IMR-90 (cell line): ENCODE measurements around the gene PLXNA1. TPM values are rescaled to one million over a fixed set of nuclear protein-coding genes. Genes with fewer than 3 reads are reported as not detected.

Experiments
- ATAC-seq: fragments of 200-7000 bp; cut with Tn5 transposase; 2 replicates; pipeline ENCODE4 v1.9.1; 2020; ENCODE audit warnings: low read depth, mild to moderate bottlenecking, moderate library complexity
- BruUV-seq: library from RNA; stranded (reverse); fragments of 400-500 nt; replicated peaks from 2 replicates; lab custom pipeline; 2021; lab: Mats Ljungman, UMichigan
- CTCF ChIA-PET: fragments of 300-600 bp; formaldehyde crosslinking; extraction: SDS; loops from one replicate; lab custom pipeline; 2021; ENCODE audit warnings: antibody characterized with exemption; lab: Yijun Ruan, JAX
- POLR2A ChIA-PET: fragments of 300-600 bp; sonication (Branson Sonifier 250); formaldehyde crosslinking; loops from one replicate; lab custom pipeline; 2022; ENCODE audit warnings: antibody characterized with exemption; ENCODE audit not compliant: unreplicated experiment; lab: Charles Lee
- DNase-seq: peaks from one replicate; pipeline ENCODE4 v3.0.0; 2013
- H2AFZ ChIP-seq: replicated peaks from 2 replicates; pipeline ENCODE3; 2013; ENCODE audit warnings: low read length, mild to moderate bottlenecking; ENCODE audit not compliant: poor library complexity
- H2AK5ac ChIP-seq: 2 replicates; pipeline ENCODE4 v1.6.1; 2013; ENCODE audit warnings: low read depth, low read length, inconsistent platforms
- H2AK9ac ChIP-seq: replicated peaks from 2 replicates; pipeline ENCODE3; 2013; ENCODE audit warnings: mild to moderate bottlenecking, low read depth, low read length, moderate library complexity; ENCODE audit not compliant: poor library complexity
- H2BK120ac ChIP-seq: 2 replicates; pipeline ENCODE4 v1.6.1; 2013; ENCODE audit warnings: low read depth, low read length, inconsistent platforms
- H2BK15ac ChIP-seq: 3 replicates; pipeline ENCODE4 v1.6.1; 2013; ENCODE audit warnings: low read depth, low read length, inconsistent platforms
- H2BK20ac ChIP-seq: 2 replicates; pipeline ENCODE4 v1.6.1; 2013; ENCODE audit warnings: low read depth, mild to moderate bottlenecking, inconsistent platforms, low read length, moderate library complexity
- H2BK5ac ChIP-seq: 2 replicates; pipeline ENCODE4 v1.6.1; 2013; ENCODE audit warnings: mild to moderate bottlenecking, low read depth, low read length, inconsistent platforms; ENCODE audit not compliant: poor library complexity, severe bottlenecking
- H3K14ac ChIP-seq: replicated peaks from 2 replicates; pipeline ENCODE4 v1.6.1; 2013; ENCODE audit warnings: low read depth, low read length, inconsistent platforms
- H3K18ac ChIP-seq: 2 replicates; pipeline ENCODE4 v1.6.1; 2013; ENCODE audit warnings: low read depth, low read length, control low read depth
- H3K23ac ChIP-seq: 2 replicates; pipeline ENCODE4 v1.6.1; 2013; ENCODE audit warnings: low read depth, low read length, inconsistent platforms
- H3K27ac ChIP-seq: 2 replicates; pipeline ENCODE4 v1.5.1; 2013; ENCODE audit warnings: mild to moderate bottlenecking, control low read depth, low read length; ENCODE audit not compliant: insufficient read depth
- H3K27me3 ChIP-seq: 2 replicates; pipeline ENCODE4 v1.6.1; 2013; ENCODE audit warnings: low read length; ENCODE audit not compliant: control insufficient read depth, insufficient read depth
- H3K36me3 ChIP-seq: 2 replicates; pipeline ENCODE4 v1.6.1; 2013; ENCODE audit warnings: low read length, mixed read lengths; ENCODE audit not compliant: control insufficient read depth, insufficient read depth
- H3K4ac ChIP-seq: 2 replicates; pipeline ENCODE4 v1.6.1; 2013; ENCODE audit warnings: low read depth, low read length, inconsistent platforms
- H3K4me1 ChIP-seq: 2 replicates; pipeline ENCODE4 v1.6.1; 2013; ENCODE audit warnings: low read length, mixed read lengths; ENCODE audit not compliant: control insufficient read depth, insufficient read depth
- H3K4me2 ChIP-seq: 2 replicates; pipeline ENCODE4 v1.6.1; 2013; ENCODE audit warnings: low read depth, mild to moderate bottlenecking, control low read depth, low read length, moderate library complexity
- H3K4me3 ChIP-seq: 2 replicates; pipeline ENCODE4 v1.5.1; 2013; ENCODE audit warnings: low read depth, mild to moderate bottlenecking, control low read depth, low read length, moderate library complexity; ENCODE audit not compliant: insufficient read depth
- H3K56ac ChIP-seq: 2 replicates; pipeline ENCODE4 v1.6.1; 2013; ENCODE audit warnings: low read length, inconsistent platforms; ENCODE audit not compliant: insufficient read depth; ENCODE audit errors: extremely low read depth
- H3K79me1 ChIP-seq, 2 experiments: 2 replicates each; pipeline ENCODE4 v1.6.1; 2013; ENCODE audit warnings: low read length in 2 of 2, inconsistent platforms in 1 of 2, low read depth in 1 of 2
- H3K9ac ChIP-seq: 2 replicates; pipeline ENCODE4 v1.6.1; 2013; ENCODE audit warnings: low read depth, low read length, control low read depth
- H3K9me1 ChIP-seq: 2 replicates; pipeline ENCODE4 v1.6.1; 2013; ENCODE audit warnings: low read length, inconsistent platforms; ENCODE audit not compliant: insufficient read depth
- H3K9me3 ChIP-seq: 2 replicates; pipeline ENCODE4 v1.6.1; 2013; ENCODE audit warnings: low read length; ENCODE audit not compliant: control insufficient read depth, insufficient read depth
- H4K20me1 ChIP-seq: 2 replicates; pipeline ENCODE4 v1.6.1; 2013; ENCODE audit warnings: low read length, inconsistent platforms; ENCODE audit not compliant: insufficient read depth
- H4K5ac ChIP-seq: 2 replicates; pipeline ENCODE4 v1.6.1; 2013; ENCODE audit warnings: mild to moderate bottlenecking, low read depth, low read length, control low read depth
- H4K8ac ChIP-seq, 2 experiments: 2 replicates each; pipeline ENCODE4 v1.6.1; 2013; ENCODE audit warnings: low read depth in 2 of 2, low read length in 2 of 2, control low read depth in 1 of 2, inconsistent platforms in 1 of 2
- H4K91ac ChIP-seq: 2 replicates; pipeline ENCODE4 v1.6.1; 2013; ENCODE audit warnings: low read depth, low read length, inconsistent platforms; ENCODE audit not compliant: insufficient read depth
- CHD1 ChIP-seq: IDR thresholded peaks from 2 replicates; pipeline ENCODE4 v1.6.1; 2012; ENCODE audit warnings: low read depth, low read length, improper control_type of control experiment
- RFX5 ChIP-seq: IDR thresholded peaks from 2 replicates; pipeline ENCODE4 v1.8.0; 2012; ENCODE audit warnings: low read depth, mild to moderate bottlenecking, low read length, moderate library complexity
- WGBS, 2 experiments: methylation state at CpG; one replicate each; pipeline versions ENCODE4 v1.1.5 to v1.1.7; 2013; ENCODE audit warnings: missing lambda C conversion rate in 2 of 2; ENCODE audit not compliant: insufficient read length in 1 of 2; ENCODE audit errors: extremely low coverage in 2 of 2; 5-methylcytosine and 5-hydroxymethylcytosine counted together
- dilution Hi-C: fragments of 300-500 bp; cut with HindIII; formaldehyde crosslinking; loops from one replicate; pipeline ENCODE4 v1.14.3; 2018; ENCODE audit warnings: low sequenced_read_pairs; ENCODE audit not compliant: unreplicated experiment
- in situ Hi-C: fragments of 300-500 bp; cut with MboI; formaldehyde crosslinking; loops from 3 replicates; pipeline ENCODE4 v1.14.3; 2019; ENCODE audit warnings: low sequenced_read_pairs, inconsistent platforms, mixed read lengths
- intact Hi-C: fragments of 100-400 bp; cut with micrococcal nuclease; formaldehyde crosslinking; loops from 2 replicates; pipeline ENCODE4 v1.10.0; 2022
- polyA plus RNA-seq, 3 experiments: library from polyadenylated mRNA; depleted of rRNA; stranded (reverse); fragments of >200 nt; gene quantifications; 2 replicates each; pipeline ENCODE4 v1.2.3, GENCODE V29; 2012; ENCODE audit warnings: low replicate concordance in 1 of 3
- total RNA-seq: library from RNA; depleted of rRNA; stranded (reverse); fragments of >200 nt; gene quantifications from 2 replicates; pipeline ENCODE4 v1.2.3, GENCODE V29; 2012

The PLXNA1 gene
- total and polyA plus RNA-seq, 2 of the 4 experiments (the other 2 are of a cell fraction): 13.6 to 49.4 TPM

DNA sequence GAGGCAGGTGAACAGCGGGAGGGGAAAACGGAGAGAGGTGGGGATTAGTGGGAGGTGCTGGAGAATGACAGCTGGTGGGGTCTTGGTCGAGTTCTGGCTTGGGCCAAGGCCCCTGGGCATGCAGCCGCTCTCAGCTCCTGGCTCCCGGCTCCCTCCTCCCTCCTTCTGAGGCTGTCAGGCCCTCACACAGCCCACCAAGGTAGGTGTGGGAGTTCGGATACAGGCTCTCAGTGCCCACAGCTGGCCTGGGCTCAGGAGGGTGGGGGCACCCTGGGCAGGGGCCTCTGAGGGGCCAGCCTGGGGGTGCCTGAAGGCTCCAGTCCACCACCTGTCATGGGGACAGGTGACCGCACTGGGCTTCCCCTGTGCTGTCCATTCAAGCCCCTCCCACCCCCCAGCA, 39.9 kb downstream of the PLXNA1 start:
- Histone ChIP-seq H3K9me3 (no peaks in the 10 kb centered on the region), H2AFZ (no peak overlapping the region), H2AK9ac (no peak overlapping the region), H3K27me3 (no peaks in the 10 kb centered on the region), H3K9me1 (peaks cover 5% of the 10 kb centered on the region), H3K4me2 (no peak overlapping the region), H4K8ac (no peak overlapping the region), H2BK5ac (no peak overlapping the region), H4K5ac (no peak overlapping the region), H3K4me3 (no peak overlapping the region), H3K9ac (no peak overlapping the region), H2BK20ac (no peak overlapping the region), H4K91ac (no peak overlapping the region), H3K36me3 (peaks cover 73% of the 10 kb centered on the region), H3K56ac (no peak overlapping the region), H4K20me1 (peaks cover 9% of the 10 kb centered on the region; the same call in 1 of the 2 replicates), H3K4me1 (peaks cover 19% of the 10 kb centered on the region), H3K23ac (no peak overlapping the region), H3K14ac (no peak overlapping the region), H2BK120ac (no peak overlapping the region), H2BK15ac (no peak overlapping the region), H3K4ac (no peak overlapping the region), H2AK5ac (no peak overlapping the region), H3K79me1 (peaks cover 0 to 17% of the 10 kb centered on the region in 2 experiments; a peak in 1 of 4 replicates), H3K18ac (no peak overlapping the region), H3K27ac (no peak overlapping the region)
- in situ Hi-C loops (no loop called here), intact Hi-C loops (no loop called here), dilution Hi-C loops (no loop called here)
- no peak for DNase-seq
- TF ChIP-seq CHD1 (no peak), RFX5 (no peak)
- WGBS, 2 experiments: no CpG with 5 or more reads among the region's 7 CpGs
- ATAC-seq: no peak
- ChIA-PET POLR2A (no interaction called here), CTCF (no interaction called here)
- no TSS peak for BruUV-seq
